CD14-positive monocyte (primary cell): ENCODE data around the gene ACSL1. TPM values are rescaled to one million over a fixed set of nuclear protein-coding genes. Genes with fewer than 3 reads are reported as not detected.
A peak's percentile ranks its signal among the peaks of the same experiment; 100 is the strongest.

Experiments used
- DNase-seq, 3 donors: peaks; one replicate each; pipeline ENCODE4 v3.0.0-alpha.2; 2011 to 2022
- H2AFZ ChIP-seq: 2 replicates; pipeline ENCODE4 v1.6.0; 2012; ENCODE audit warnings: mild to moderate bottlenecking, low read depth, low read length, inconsistent platforms; ENCODE audit not compliant: insufficient read depth, poor library complexity, severe bottlenecking
- H3K27ac ChIP-seq, 2 donors: 1 replicate in 1 of 2; 2 replicates in 1 of 2; pipeline ENCODE4 v1.5.1; 2012 to 2013; ENCODE audit warnings: low read length in 2 of 2, control low read depth in 1 of 2, inconsistent platforms in 1 of 2, low read depth in 1 of 2, mild to moderate bottlenecking in 1 of 2
- H3K27me3 ChIP-seq, 2 donors: one replicate each; pipeline versions ENCODE4 v1.6.0 to v1.6.1; 2011 to 2013; ENCODE audit warnings: low read length in 2 of 2; ENCODE audit not compliant: control insufficient read depth in 2 of 2, insufficient read depth in 2 of 2
- H3K36me3 ChIP-seq, 2 donors: replicated peaks in 1 of 2; 1 replicate in 1 of 2; 2 replicates in 1 of 2; pipeline versions ENCODE4 v1.5.1 to v1.6.1; 2012 to 2013; ENCODE audit warnings: low read length in 2 of 2, control low read depth in 1 of 2, inconsistent platforms in 1 of 2, mild to moderate bottlenecking in 1 of 2; ENCODE audit not compliant: insufficient read depth in 2 of 2, control insufficient read depth in 1 of 2
- H3K4me1 ChIP-seq, 2 donors: 1 replicate in 1 of 2; 2 replicates in 1 of 2; pipeline versions ENCODE4 v1.5.1 to v1.6.1; 2012 to 2013; ENCODE audit warnings: low read length in 2 of 2, control low read depth in 1 of 2, inconsistent platforms in 1 of 2, mild to moderate bottlenecking in 1 of 2, moderate library complexity in 1 of 2; ENCODE audit not compliant: insufficient read depth in 2 of 2, control insufficient read depth in 1 of 2
- H3K4me2 ChIP-seq: replicated peaks from 2 replicates; pipeline ENCODE3; 2012; ENCODE audit warnings: low read length, moderate library complexity, mild to moderate bottlenecking; ENCODE audit not compliant: poor library complexity, severe bottlenecking; ENCODE audit errors: extremely low read depth
- H3K4me3 ChIP-seq, 3 experiments: fragments of 200-600 bp in 1 of 3; sonication (generic) in 1 of 3; replicated peaks in 1 of 3; 1 replicate in 2 of 3; 2 replicates in 1 of 3; pipeline ENCODE4 v1.5.1; 2011 to 2013; ENCODE audit warnings: low read length in 3 of 3, mild to moderate bottlenecking in 3 of 3, control low read depth in 2 of 3, low read depth in 2 of 3, inconsistent platforms in 1 of 3, moderate library complexity in 1 of 3
- H3K79me2 ChIP-seq: 2 replicates; pipeline ENCODE4 v1.6.0; 2012; ENCODE audit warnings: mild to moderate bottlenecking, control low read depth, inconsistent platforms, low read length, moderate library complexity; ENCODE audit not compliant: insufficient read depth
- H3K9ac ChIP-seq: 2 replicates; pipeline ENCODE4 v1.6.0; 2017; ENCODE audit warnings: low read length, mild to moderate bottlenecking; ENCODE audit not compliant: insufficient read depth, poor library complexity, severe bottlenecking
- H3K9me3 ChIP-seq, 2 donors: replicated peaks in 1 of 2; 1 replicate in 1 of 2; 2 replicates in 1 of 2; pipeline versions ENCODE4 v1.5.1 to v1.6.1; 2012 to 2013; ENCODE audit warnings: low read length in 2 of 2, control low read depth in 1 of 2; ENCODE audit not compliant: control insufficient read depth in 1 of 2, insufficient read depth in 1 of 2
- H4K20me1 ChIP-seq: 2 replicates; pipeline ENCODE4 v1.6.0; 2012; ENCODE audit warnings: mild to moderate bottlenecking, low read length, control low read depth, moderate library complexity; ENCODE audit not compliant: insufficient read depth
- H3K27ac Mint-ChIP-seq, 7 donors: one replicate each; pipeline ENCODE4 v1.8.0; 2020; ENCODE audit warnings: mild to moderate bottlenecking in 7 of 7, mixed read lengths in 7 of 7, moderate library complexity in 6 of 7, inconsistent platforms in 2 of 7
- H3K27me3 Mint-ChIP-seq, 3 donors: one replicate each; pipeline ENCODE4 v1.8.0; 2021 to 2022; ENCODE audit warnings: low read depth in 3 of 3, mild to moderate bottlenecking in 3 of 3, mixed read lengths in 3 of 3, moderate library complexity in 3 of 3, inconsistent platforms in 1 of 3
- H3K36me3 Mint-ChIP-seq, 2 donors: one replicate each; pipeline ENCODE4 v1.8.0; 2020; ENCODE audit warnings: mixed read lengths in 2 of 2, inconsistent platforms in 1 of 2, mild to moderate bottlenecking in 1 of 2
- H3K4me1 Mint-ChIP-seq: one replicate; pipeline ENCODE4 v1.8.0; 2020; ENCODE audit warnings: mild to moderate bottlenecking, mixed read lengths
- H3K4me3 Mint-ChIP-seq, 2 donors: one replicate each; pipeline ENCODE4 v1.8.0; 2020; ENCODE audit warnings: mild to moderate bottlenecking in 2 of 2, mixed read lengths in 2 of 2, moderate library complexity in 1 of 2
- H3K9me3 Mint-ChIP-seq, 7 donors: one replicate each; pipeline ENCODE4 v1.8.0; 2020 to 2022; ENCODE audit warnings: mixed read lengths in 7 of 7, mild to moderate bottlenecking in 6 of 7, moderate library complexity in 6 of 7, inconsistent platforms in 2 of 7
- CTCF ChIP-seq: fragments of 200-600 bp; IDR thresholded peaks from one replicate; pipeline ENCODE4 v1.8.0; 2022; ENCODE audit warnings: antibody characterized with exemption, mild to moderate bottlenecking
- WGBS: methylation state at CpG from one replicate; pipeline ENCODE4 v1.1.5; 2013; ENCODE audit warnings: missing lambda C conversion rate; ENCODE audit not compliant: insufficient coverage; 5-methylcytosine and 5-hydroxymethylcytosine counted together
- intact Hi-C, 2 donors: fragments of 100-400 bp; cut with micrococcal nuclease; formaldehyde crosslinking; loops; one replicate each; pipeline versions ENCODE4 v1.15.0 to v1.15.1; 2023
- polyA plus RNA-seq, 3 donors: library from polyadenylated mRNA; depleted of rRNA in 1 of 3; unstranded in 2 of 3; stranded (reverse) in 1 of 3; fragments of 300-500 nt in 2 of 3; fragments of >200 nt in 1 of 3; fragmentation: Illumina TruSeq in 2 of 3; gene quantifications; 1 replicate in 2 of 3; 2 replicates in 1 of 3; pipeline ENCODE4 v1.2.3, GENCODE V29; 2012 to 2021

ACSL1 gene
- polyA plus RNA-seq, 3 donors, result 72.4 to 115 (median 115) TPM

- intact Hi-C loops, result loop anchor here in 1 of 2 donors (5.0 kb wide), 1 partner anchor 34 kb away; no protein-coding TSS in a partner anchor
- Histone ChIP-seq H3K4me2 (peak overlapping the region; percentile 15), H2AFZ (no peak overlapping the region), H3K9ac (no peak overlapping the region), H3K4me3 (peak overlapping the region in 1 of 3 experiments; percentile 37), H3K4me1 (peaks cover 95 to 99% of the 10 kb centered on the region in 2 donors), H3K27me3 (no peaks in the 10 kb centered on the region), H3K36me3 (peaks cover 0 to 11% of the 10 kb centered on the region in 2 donors), H3K79me2 (peaks cover 97% of the 10 kb centered on the region), H3K27ac (peak overlapping the region in 1 of 2 donors; percentile 34), H4K20me1 (peaks cover 100% of the 10 kb centered on the region), H3K9me3 (no peaks in the 10 kb centered on the region)
- 74% methylated on average over 4 of the region's 4 CpGs for WGBS
- Mint-ChIP-seq H3K4me1 (peaks cover 98% of the 10 kb centered on the region), H3K36me3 (peaks cover 39 to 57% of the 10 kb centered on the region in 2 donors), H3K4me3 (no peak overlapping the region), H3K27ac (peak overlapping the region in 2 of 7 donors; percentile 74 to 75), H3K9me3 (no peaks in the 10 kb centered on the region), H3K27me3 (no peaks in the 10 kb centered on the region)
- no peak for DNase-seq
- TF ChIP-seq CTCF, result no peak
These were observed 7.6 kb downstream of the ACSL1 start for GRCh38 chr4:184818216-184818564.

DNA sequence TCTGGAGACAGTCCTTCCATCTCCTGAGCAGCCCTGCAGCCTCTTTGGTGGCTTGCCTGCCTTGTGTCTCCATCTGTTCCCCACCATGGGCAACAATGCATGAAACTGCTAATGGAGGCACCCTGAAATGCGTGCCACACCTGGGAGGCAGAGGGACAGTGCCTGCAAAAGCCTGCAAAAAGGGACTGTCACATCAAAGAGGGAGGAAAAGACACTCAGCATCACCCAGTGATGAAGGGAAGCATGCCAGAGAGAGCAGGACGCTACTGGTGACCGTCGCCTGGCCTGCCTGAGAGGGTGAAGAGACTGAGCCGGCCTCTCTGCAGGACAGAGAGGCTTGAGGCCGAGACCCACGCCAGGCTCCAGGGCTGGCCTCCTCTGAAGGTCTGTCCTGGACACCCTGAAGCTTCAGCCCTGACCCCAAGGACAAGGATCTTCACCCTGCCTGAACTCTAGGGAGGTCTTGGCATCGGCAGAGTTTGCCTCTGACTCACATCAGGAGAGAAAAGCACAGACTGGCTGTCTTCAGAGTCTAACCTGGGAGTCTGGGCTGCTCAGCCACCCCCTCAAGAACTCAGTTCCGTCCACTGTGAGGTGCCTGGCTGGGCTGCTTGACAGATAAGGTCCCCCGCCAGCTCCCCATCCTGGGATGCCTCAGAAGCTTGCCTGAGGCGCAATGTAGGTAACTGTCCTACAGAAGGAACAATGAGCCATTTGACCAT lies 8.1 kb downstream of the ACSL1 start:
- WGBS, result 98% methylated on average over 8 of the region's 11 CpGs

More for the DNA sequence above, 8.1 kb downstream of the ACSL1 start:
- Mint-ChIP-seq H3K27me3 (no peaks in the 10 kb centered on the region), H3K9me3 (peaks cover 0 to 2% (median 0%) of the 10 kb centered on the region in 7 donors), H3K4me1 (peaks cover 98% of the 10 kb centered on the region), H3K4me3 (no peak overlapping the region), H3K36me3 (peaks cover 41 to 57% of the 10 kb centered on the region in 2 donors), H3K27ac (peak overlapping the region; percentile 16 to 75 (median 74))
- H3K4me3 ChIP-seq, result peak overlapping the region in 1 of 3 experiments; percentile 37
- H3K36me3 ChIP-seq, result peaks cover 0 to 8% of the 10 kb centered on the region in 2 donors
- H4K20me1 ChIP-seq, result peaks cover 100% of the 10 kb centered on the region
- H3K4me2 ChIP-seq, result peak overlapping the region; percentile 15
- no peak overlapping the region for H3K9ac ChIP-seq
- peaks cover 95 to 99% of the 10 kb centered on the region in 2 donors for H3K4me1 ChIP-seq
- H3K9me3 ChIP-seq, result no peaks in the 10 kb centered on the region
- H3K79me2 ChIP-seq, result peaks cover 96% of the 10 kb centered on the region
- H3K27me3 ChIP-seq, result no peaks in the 10 kb centered on the region
- TF ChIP-seq CTCF, result no peak
- intact Hi-C loops, result loop anchor here in 1 of 2 donors (5.0 kb wide), 1 partner anchor 35 kb away; no protein-coding TSS in a partner anchor
- no peak for DNase-seq
- peak overlapping the region; percentile 30 to 34 for H3K27ac ChIP-seq
- H2AFZ ChIP-seq, result no peak overlapping the region
